HTR-8/SVneo (cell line): Measurements from ENCODE around the gene NAALADL2.
"Not testable (repeated sequence)": the region's sequence is repeated elsewhere in the genome, so short reads cannot be mapped to it uniquely, and the experiment has no call there.

Source experiments
- DNase-seq: peaks from one replicate; pipeline ENCODE4 v3.0.0; 2011; ENCODE audit warnings: low spot score, mixed read lengths; ENCODE audit not compliant: insufficient read length
- FAIRE-seq: peaks from 2 replicates; lab custom pipeline; 2011; peaks lifted over from hg19 to GRCh38; lab: Jason Lieb, UNC

NAALADL2 gene

GRCh38 chr3:175591375-175591774 lies 732.2 kb downstream of the NAALADL2 start:
- FAIRE-seq (no peak), DNase-seq (no peak)

- DNase-seq: no peak
- FAIRE-seq: no peak
Measured at GRCh38 chr3:175593331-175593730, 734.2 kb downstream of the NAALADL2 start.

- no peak for DNase-seq
- no peak for FAIRE-seq
Measured at GRCh38 chr3:175598740-175599139, 739.6 kb downstream of the NAALADL2 start.

- FAIRE-seq: no peak
- DNase-seq: peak; percentile 5
Measured at GRCh38 chr3:175601521-175601920, 742.4 kb downstream of the NAALADL2 start.

- FAIRE-seq: no peak
- no peak for DNase-seq
Measured at GRCh38 chr3:175605851-175606250, 746.7 kb downstream of the NAALADL2 start.

GRCh38 chr3:175606650-175607318 lies 747.6 kb downstream of the NAALADL2 start:
- FAIRE-seq (no peak), DNase-seq (no peak)

- DNase-seq: no peak
- no peak for FAIRE-seq
Measured at GRCh38 chr3:175608356-175608755, 749.2 kb downstream of the NAALADL2 start.

- FAIRE-seq: no peak
- DNase-seq: no peak
Measured at GRCh38 chr3:175608911-175609310, 749.8 kb downstream of the NAALADL2 start.

GRCh38 chr3:175612487-175613196 lies 753.5 kb downstream of the NAALADL2 start:
- DNase-seq (no peak), FAIRE-seq (no peak)

GRCh38 chr3:175614107-175614506 lies 755.0 kb downstream of the NAALADL2 start:
- not testable (repeated sequence) for FAIRE-seq, DNase-seq

GRCh38 chr3:175617247-175617646 lies 758.1 kb downstream of the NAALADL2 start:
- FAIRE-seq (no peak), DNase-seq (no peak)

- DNase-seq: no peak
- FAIRE-seq: no peak
Measured at GRCh38 chr3:175619369-175619768, 760.2 kb downstream of the NAALADL2 start.

GRCh38 chr3:175620093-175620492 lies 761.0 kb downstream of the NAALADL2 start:
- DNase-seq (no peak), FAIRE-seq (no peak)

- FAIRE-seq: no peak
- DNase-seq: no peak
Measured at GRCh38 chr3:175620532-175620931, 761.4 kb downstream of the NAALADL2 start.

GRCh38 chr3:175640958-175641357 lies 781.8 kb downstream of the NAALADL2 start:
- no peak for DNase-seq
- FAIRE-seq: no peak

GRCh38 chr3:175646865-175647264 lies 787.7 kb downstream of the NAALADL2 start:
- DNase-seq (no peak), FAIRE-seq (no peak)

- DNase-seq (no peak), FAIRE-seq (no peak)
Measured at GRCh38 chr3:175648899-175649298, 789.8 kb downstream of the NAALADL2 start.

- no peak for DNase-seq
- no peak for FAIRE-seq
Measured at GRCh38 chr3:175651716-175652115, 792.6 kb downstream of the NAALADL2 start.

- DNase-seq (no peak), FAIRE-seq (no peak)
Measured at GRCh38 chr3:175655351-175655750, 796.2 kb downstream of the NAALADL2 start.

GRCh38 chr3:175656461-175656860 lies 797.3 kb downstream of the NAALADL2 start:
- FAIRE-seq (no peak), DNase-seq (no peak)

GRCh38 chr3:175659670-175660350 lies 800.7 kb downstream of the NAALADL2 start:
- DNase-seq (no peak), FAIRE-seq (no peak)
